ENCODE data around the gene ZSWIM9.

ZSWIM9 gene

GRCh38 chr19:48169939-48170803 lies at the start of gene ZSWIM9, which contains the start of gene LIG1:
Gene ZSWIM9 (plus strand): TSS chr19:48170680. CDS start chr19:48171803, 1,123 bp downstream.
Gene LIG1 (minus strand): TSS chr19:48170344. CDS start chr19:48165566, 4,778 bp downstream.
- DNase-seq (ENCODE audit: low read depth), result peak; percentile 90

DNA sequence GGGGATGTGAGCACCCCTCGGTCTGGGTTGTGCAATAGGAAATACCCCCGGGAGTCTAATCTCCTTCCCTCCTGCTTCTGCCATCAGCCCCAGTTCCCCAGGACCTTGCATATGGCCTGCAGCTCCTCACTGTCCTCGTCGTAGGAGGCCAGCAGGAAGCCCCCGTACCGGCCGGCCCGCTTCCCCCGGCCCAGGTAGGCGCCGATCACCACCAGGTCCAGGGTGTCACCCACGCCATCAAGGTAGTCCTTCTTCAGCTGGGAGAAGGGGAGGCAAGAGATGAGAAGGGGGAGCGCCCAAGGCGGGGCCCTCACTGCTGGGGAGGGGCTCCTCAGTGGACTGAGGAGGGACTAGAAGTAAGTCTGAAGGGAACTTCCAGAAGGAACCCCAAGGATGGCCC lies 49.4 kb upstream of the ZSWIM9 start:
- DNase-seq (ENCODE audit: low read depth), result no peak

GRCh38 chr19:48121909-48122371 lies 48.5 kb upstream of the ZSWIM9 start:
- DNase-seq (ENCODE audit: low read depth), result no peak

DNA sequence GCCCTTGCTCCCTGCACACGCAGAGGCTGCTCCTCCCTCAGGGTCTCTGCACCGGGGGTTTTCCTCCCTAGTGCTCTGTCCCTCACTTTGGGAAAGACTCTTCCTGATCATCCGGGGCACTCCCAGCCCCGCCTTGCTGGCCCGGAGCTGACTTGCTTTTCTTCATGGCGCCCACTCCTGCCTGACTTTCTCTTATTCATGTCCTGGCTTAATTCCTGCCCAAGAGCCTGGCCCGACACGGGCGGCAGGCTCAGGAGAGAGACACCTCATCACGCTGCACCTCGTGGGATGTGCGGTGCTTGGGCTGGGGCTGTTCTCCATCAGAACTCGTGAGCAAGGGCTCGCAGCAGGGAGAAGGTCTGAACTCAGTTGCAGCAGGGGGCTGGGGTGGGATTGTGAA lies 48.1 kb upstream of the ZSWIM9 start:
- DNase-seq (ENCODE audit: low read depth), result no peak

DNA sequence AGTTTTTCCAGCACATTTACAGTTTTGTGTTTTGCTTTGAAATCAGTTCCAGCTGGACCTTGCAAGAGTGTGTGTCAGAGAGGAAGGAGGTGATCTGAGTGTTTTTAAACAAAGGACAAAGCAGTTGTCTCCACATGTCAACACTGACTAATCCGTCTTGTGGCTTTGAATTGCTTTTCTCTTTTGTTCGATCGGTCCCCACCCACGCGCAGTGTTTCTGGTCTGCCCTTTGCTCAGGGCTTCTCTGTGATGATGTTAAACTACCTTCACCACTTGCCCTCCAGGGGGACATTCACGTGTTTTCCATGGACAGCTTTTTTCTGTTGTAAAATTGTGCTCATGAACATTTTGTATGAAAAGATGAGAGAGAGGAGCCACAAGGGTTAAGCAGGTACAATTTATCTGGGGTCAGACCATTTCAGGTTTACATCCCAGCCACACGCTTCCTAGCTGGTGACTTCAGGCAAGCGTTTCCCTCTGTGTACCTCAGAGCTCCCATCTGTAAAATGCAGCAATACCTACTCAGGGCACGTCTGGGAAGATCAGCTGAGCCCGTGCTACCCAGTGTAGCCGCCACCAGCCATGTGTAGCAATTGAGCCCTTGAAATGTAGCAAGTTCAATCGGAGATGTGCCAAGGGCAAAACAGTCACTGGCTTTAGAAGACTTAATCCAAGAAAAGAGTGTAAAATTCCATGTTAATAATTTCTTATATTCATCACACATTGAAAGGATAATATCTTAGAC lies 46.4 kb upstream of the ZSWIM9 start:
- peak; percentile 12 for DNase-seq (ENCODE audit: low read depth)

DNA sequence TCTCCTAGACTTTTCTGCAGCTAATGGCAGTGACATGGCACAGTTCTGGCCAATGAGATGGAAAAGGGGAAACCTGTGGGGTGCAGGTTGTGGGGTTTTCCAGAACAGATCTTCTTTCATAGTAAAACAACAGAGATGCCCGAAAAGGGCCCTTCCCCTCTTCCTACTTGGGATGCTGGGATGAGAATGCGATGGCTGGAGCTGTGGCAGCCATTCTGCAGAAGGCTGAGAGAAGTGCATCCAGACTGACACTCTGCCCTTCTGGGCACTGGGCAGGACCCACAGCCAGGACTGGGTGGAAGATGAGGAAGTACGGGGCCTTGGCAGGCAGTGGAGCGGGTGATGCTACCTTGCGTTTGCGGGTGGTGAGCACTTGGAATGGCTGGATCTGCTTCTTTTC lies 42.9 kb upstream of the ZSWIM9 start:
- no peak for DNase-seq (ENCODE audit: low read depth)

DNA sequence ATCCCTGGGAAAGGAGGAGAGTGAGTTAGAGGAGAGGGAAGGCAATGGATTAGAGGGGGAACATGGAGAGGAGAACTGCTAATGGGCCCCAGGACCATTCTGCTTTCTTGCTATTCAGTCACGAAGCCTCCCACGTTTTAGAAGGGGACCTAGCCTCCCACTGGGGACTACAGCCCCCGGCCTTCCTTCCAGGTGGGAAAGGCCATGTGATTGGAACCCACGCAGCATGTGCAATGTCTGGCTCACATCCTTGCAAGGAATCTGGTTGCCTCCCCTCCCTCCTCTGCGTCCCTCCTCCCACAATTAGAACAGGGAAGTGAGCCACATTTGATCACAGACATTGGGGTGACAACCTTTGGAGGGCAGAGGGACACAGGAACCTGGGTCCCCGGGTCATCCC lies 37.4 kb upstream of the ZSWIM9 start:
- no peak for DNase-seq (ENCODE audit: low read depth)

DNA sequence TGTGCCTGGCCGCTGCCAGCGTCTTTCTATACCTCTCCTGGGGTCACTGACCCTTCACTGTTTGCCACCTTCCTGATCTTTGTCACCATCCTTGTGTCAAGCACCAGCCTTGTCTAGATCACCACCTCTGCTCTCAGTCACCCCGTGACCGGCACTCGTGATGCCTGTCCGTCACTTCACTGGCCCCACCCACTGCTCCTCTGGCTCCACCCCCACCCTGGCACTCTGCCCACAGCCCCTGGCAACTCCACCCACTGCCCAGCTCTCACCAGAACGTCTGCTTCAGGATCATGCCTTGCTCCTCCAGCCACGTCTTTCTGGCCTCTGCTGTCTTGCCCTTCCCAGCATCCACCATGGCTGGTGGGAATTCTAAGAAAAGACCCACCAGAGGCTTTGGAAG lies 35.1 kb upstream of the ZSWIM9 start:
- DNase-seq (ENCODE audit: low read depth), result no peak

- no peak for DNase-seq (ENCODE audit: low read depth)
Measured at GRCh38 chr19:48136547-48136946, 33.9 kb upstream of the ZSWIM9 start.

- DNase-seq (ENCODE audit: low read depth), result no peak
Measured at GRCh38 chr19:48137411-48137810, 33.1 kb upstream of the ZSWIM9 start.

GRCh38 chr19:48139053-48139452 lies 31.4 kb upstream of the ZSWIM9 start:
- no peak for DNase-seq (ENCODE audit: low read depth)

DNA sequence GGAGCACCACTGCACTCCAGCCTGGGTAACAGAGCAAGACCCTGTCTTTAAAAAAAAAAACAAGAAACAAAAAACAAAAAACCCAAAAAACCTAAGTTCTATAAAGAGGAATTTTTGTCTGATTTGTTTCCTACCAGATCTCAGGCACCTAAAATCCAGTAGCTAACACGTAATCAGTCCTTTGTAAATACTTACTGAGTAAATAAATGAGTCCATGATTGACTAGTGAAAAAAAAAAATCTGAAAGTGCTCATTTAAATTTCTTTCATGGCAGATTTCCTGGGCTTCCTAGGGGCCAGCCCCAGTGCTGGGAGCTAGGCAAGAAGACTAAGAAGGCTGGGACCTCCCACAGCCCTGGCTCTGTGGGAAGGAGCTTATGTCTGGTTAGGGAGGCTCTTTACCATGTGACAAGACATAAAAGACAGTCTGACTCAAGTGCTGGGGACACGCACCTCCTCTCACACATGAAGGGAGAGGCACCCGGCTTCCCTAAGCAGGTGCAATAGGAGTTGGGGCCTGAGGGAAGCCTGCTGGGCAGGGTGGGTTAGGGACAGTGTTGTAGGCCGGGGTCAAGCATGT lies 22.8 kb upstream of the ZSWIM9 start:
- DNase-seq (ENCODE audit: low read depth), result no peak

GRCh38 chr19:48148576-48148975 lies 21.9 kb upstream of the ZSWIM9 start:
- no peak for DNase-seq (ENCODE audit: low read depth)

GRCh38 chr19:48149430-48149829 lies 21.1 kb upstream of the ZSWIM9 start:
- DNase-seq (ENCODE audit: low read depth), result no peak

DNA sequence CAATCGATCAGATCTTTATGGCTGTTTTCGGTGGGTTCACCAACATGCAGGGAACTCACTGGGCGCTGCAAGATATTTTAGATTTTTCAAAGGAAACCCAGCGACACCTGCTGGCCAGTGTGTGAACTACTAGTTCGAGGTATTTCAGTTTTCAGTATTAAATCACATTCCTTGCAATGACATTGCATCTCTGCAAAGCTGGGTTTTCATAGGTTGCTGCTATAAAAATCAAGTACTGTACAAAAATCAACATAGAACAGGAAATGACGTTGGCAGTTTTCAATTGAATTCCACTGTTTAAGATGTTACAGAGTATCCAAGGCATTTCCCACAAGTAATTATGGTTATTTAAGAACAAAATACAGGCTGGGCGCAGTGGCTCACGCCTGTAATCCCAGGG lies 17.9 kb upstream of the ZSWIM9 start:
- DNase-seq (ENCODE audit: low read depth), result peak; percentile 43

GRCh38 chr19:48154003-48154402 lies 16.5 kb upstream of the ZSWIM9 start:
- no peak for DNase-seq (ENCODE audit: low read depth)

GRCh38 chr19:48158210-48158790 lies 12.2 kb upstream of the ZSWIM9 start:
- DNase-seq (ENCODE audit: low read depth), result no peak

GRCh38 chr19:48168689-48169088 lies 1.8 kb upstream of the ZSWIM9 start:
- no peak for DNase-seq (ENCODE audit: low read depth)

- DNase-seq (ENCODE audit: low read depth), result peak; percentile 85
Measured at GRCh38 chr19:48169578-48169938, 922 bp upstream of the ZSWIM9 start.

- DNase-seq (ENCODE audit: low read depth), result no peak
Measured at GRCh38 chr19:48170817-48171347, 402 bp downstream of the ZSWIM9 start.

DNA sequence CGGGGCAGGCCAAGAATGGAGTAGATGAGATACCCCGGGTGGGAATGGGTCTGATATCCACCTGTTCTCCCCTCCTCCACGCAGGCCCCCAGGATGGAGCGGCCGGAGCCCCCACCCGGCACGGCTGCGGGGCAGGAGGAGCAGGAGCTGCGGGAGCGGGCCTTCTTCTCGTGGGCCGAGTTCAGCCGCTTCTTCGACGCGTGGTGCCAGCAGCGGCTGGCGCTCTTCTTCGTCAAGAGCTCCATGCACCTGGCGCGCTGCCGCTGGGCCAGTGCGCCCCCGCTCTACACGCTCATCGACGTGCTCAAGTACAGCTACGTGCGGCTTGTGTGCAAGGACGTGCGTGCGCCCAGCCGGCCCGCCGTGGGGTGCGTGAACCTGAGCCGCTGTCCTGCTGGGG lies 1.2 kb downstream of the ZSWIM9 start:
- no peak for DNase-seq (ENCODE audit: low read depth)

GRCh38 chr19:48174445-48175030 lies 4.1 kb downstream of the ZSWIM9 start:
- DNase-seq (ENCODE audit: low read depth), result no peak
